ENCODE measurements around the gene NDP.

The NDP gene, protein sequence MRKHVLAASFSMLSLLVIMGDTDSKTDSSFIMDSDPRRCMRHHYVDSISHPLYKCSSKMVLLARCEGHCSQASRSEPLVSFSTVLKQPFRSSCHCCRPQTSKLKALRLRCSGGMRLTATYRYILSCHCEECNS

DNA sequence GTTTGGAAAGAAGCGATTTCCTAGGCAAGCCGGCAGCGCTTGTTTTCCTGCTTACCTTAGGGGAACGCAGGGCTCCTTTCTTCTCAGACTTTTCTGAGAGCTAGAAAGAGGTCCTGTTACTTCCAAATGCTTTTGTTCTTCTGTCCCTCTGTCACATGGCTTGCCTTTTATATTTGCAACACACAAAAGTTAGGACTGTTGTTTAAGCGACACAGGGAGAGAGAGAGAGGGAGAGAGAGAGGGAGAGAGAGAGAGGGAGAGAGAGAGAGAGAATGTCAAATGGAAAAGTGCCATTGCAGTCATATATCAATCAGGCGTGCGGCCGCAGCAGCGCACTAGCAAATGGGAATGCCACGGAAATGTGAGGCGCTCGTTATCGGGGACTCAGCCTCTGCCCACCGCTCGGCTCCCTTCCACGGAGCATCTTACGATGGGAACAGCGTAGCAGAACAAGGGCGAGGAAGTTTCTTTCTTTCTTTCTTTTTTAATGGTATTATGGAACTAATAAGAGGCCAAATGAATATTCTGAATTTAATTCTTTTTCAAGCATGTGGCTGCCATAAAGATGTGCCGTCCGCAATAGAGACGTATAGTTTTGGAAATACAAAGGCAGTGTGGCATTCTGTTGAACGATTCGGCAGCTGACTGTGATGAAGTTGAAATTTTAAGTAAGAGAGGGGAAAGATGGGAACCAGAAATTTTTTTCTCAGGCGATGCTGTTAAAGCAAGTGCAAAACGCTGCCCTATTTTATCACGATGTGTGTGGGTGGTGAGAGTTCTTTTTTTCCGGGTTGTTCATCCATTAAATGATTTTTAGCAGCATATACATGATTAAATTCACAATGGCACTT is at the start of gene NDP:
Gene NDP, minus strand, starts transcription at position 142 of the 851 bp plus-strand sequence. CDS start 14,745 bp downstream, outside the sequence.
- DNase-seq (ENCODE audit: low read depth in 2 of 2), result peak; percentile 4 to 24
- TF ChIP-seq, protein P1, sequence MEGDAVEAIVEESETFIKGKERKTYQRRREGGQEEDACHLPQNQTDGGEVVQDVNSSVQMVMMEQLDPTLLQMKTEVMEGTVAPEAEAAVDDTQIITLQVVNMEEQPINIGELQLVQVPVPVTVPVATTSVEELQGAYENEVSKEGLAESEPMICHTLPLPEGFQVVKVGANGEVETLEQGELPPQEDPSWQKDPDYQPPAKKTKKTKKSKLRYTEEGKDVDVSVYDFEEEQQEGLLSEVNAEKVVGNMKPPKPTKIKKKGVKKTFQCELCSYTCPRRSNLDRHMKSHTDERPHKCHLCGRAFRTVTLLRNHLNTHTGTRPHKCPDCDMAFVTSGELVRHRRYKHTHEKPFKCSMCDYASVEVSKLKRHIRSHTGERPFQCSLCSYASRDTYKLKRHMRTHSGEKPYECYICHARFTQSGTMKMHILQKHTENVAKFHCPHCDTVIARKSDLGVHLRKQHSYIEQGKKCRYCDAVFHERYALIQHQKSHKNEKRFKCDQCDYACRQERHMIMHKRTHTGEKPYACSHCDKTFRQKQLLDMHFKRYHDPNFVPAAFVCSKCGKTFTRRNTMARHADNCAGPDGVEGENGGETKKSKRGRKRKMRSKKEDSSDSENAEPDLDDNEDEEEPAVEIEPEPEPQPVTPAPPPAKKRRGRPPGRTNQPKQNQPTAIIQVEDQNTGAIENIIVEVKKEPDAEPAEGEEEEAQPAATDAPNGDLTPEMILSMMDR (IDR thresholded peaks at IDR 0.05; ENCODE audit: low read depth, low read length), result no peak
- H3K4me3 ChIP-seq (replicated peaks in 1 of 2; ENCODE audit: low read depth in 2 of 2, low read length in 2 of 2), result peak within 1 kb of the TSS; percentile 17 to 41

DNA sequence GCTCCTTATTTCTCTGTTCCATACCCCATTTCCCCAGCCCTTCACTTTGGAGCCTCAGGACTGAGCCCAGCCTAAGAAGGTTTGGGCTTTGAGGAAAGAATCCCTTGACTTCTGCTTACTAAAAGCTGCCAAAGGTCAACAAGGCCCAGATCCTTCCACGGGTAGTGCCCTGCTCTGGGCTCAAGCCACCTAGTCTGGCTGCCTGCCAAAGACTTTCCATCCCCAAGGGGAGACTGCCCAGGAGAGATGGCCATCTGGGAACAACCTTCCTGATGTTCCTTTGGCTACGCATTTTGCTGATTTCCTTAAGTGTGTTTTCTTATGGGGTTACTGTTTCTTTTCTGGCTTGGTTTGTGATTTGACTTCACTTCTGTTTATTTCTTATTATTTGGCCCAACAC is 49.8 kb upstream of the NDP start:
- DNase-seq (ENCODE audit: low read depth in 2 of 2), result no peak
- TF ChIP-seq, protein P1 (IDR thresholded peaks at IDR 0.05; ENCODE audit: low read depth, low read length), result no peak

DNA sequence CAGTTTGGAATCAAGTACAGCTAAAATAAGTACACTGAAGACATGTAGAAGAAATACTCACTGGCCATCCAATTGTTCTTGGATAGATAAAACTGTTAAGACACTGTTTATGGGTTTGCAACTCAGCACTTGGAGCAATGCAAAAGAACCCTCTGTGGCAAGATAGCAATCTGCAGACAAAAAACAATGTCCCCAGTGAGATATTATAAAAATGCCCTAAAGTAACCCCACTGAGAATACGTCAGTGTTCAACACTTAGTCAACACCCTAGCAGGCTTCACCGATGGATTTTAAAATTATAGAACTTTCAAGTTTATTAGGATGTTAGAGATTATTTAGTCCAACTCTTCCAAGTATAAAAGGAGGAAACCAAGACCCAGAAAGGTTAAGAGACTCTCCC is 47.5 kb upstream of the NDP start:
- no peak overlapping the region for H3K4me3 ChIP-seq (replicated peaks in 1 of 2; ENCODE audit: low read depth in 2 of 2, low read length in 2 of 2)
- TF ChIP-seq, protein P1 (IDR thresholded peaks at IDR 0.05; ENCODE audit: low read depth, low read length), result no peak

More for the DNA sequence above, 49.8 kb upstream of the NDP start:
- H3K4me3 ChIP-seq (replicated peaks in 1 of 2; ENCODE audit: low read depth in 2 of 2, low read length in 2 of 2), result no peak overlapping the region

DNA sequence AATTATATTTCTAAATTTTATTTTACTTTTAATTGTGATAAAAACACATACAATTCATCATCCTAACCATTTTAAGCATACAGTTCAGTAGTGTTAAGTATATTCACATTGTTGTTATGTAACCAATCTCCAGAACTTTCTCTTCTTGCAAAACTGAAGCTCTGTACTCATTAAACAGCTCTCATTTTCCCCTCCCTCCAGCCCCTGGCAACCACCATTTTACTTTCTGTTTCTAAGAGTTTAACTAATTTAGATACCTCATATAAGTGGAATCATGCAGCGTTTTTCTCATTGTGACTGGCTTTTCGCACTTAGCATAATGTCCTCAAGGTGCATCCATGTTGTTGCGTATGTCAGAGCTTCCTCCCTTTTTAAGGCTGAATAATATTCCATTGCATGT is 46.7 kb upstream of the NDP start:
- DNase-seq (ENCODE audit: low read depth in 2 of 2), result no peak
- TF ChIP-seq, protein P1 (IDR thresholded peaks at IDR 0.05; ENCODE audit: low read depth, low read length), result no peak
- no peak overlapping the region for H3K4me3 ChIP-seq (replicated peaks in 1 of 2; ENCODE audit: low read depth in 2 of 2, low read length in 2 of 2)

More for the DNA sequence above, 47.5 kb upstream of the NDP start:
- no peak for DNase-seq (ENCODE audit: low read depth in 2 of 2)

DNA sequence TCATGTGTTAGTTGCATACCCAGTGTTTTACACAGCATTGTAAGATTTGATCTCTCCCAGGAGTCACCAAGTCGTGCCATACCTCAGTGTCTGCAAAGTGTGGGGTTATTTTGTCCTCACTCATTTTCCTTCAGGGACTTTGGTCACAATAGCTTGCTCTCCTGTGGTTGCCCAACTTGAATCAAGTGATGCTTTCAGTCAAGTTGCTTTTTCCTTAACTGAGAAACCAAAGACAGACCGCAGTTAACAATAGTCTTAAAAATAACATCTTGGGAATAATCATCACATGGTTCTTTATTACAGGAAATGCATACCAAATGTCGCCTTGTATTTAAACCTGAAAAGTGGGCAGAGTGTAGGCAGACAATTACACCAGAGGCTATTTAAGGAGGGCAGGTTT is 44.5 kb upstream of the NDP start:
- DNase-seq (ENCODE audit: low read depth in 2 of 2), result no peak
- no peak overlapping the region for H3K4me3 ChIP-seq (replicated peaks in 1 of 2; ENCODE audit: low read depth in 2 of 2, low read length in 2 of 2)
- TF ChIP-seq, protein P1 (IDR thresholded peaks at IDR 0.05; ENCODE audit: low read depth, low read length), result no peak

DNA sequence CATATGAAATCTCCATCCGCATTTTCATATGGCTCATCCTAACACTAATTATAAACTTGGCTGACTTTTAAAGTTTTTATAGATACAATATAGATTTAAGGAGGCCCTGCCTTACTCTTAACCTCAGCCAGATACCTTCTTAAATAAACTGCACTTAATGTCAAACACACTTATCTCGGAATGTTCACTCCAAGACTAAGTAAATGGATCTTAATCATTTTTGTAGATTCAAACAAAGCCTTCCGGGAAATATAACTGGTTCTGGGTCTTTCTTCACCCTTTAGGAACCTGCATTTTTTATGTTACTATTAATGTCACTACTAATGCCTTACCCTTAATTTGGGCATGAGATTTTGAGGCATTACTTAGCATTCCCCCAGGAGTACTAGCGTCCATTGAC is 43.7 kb upstream of the NDP start:
- TF ChIP-seq, protein P1 (IDR thresholded peaks at IDR 0.05; ENCODE audit: low read depth, low read length), result no peak
- H3K4me3 ChIP-seq (replicated peaks in 1 of 2; ENCODE audit: low read depth in 2 of 2, low read length in 2 of 2), result no peak overlapping the region
- no peak for DNase-seq (ENCODE audit: low read depth in 2 of 2)

Measured in cardiac fibroblast (primary cell).